Lung (tissue), 12 donors: ENCODE measurements around the gene KRT20. TPM values are rescaled to one million over a fixed set of nuclear protein-coding genes. Genes with fewer than 3 reads are reported as not detected.

Source experiments
- ATAC-seq: fragments of 200-7000 bp; cut with Tn5 transposase; one replicate; pipeline ENCODE4 v1.9.1; 2020; ENCODE audit warnings: moderate number of reproducible peaks; ENCODE audit not compliant: insufficient read depth, low FRiP score
- DNase-seq, 3 donors: peaks; one replicate each; pipeline ENCODE4 v3.0.0-alpha.2; 2013 to 2017
- H3K27ac ChIP-seq, 2 donors: one replicate each; pipeline ENCODE4 v1.5.1; 2013; ENCODE audit warnings: mild to moderate bottlenecking in 2 of 2, moderate library complexity in 2 of 2, control low read depth in 1 of 2, inconsistent platforms in 1 of 2, low read depth in 1 of 2, low read length in 1 of 2
- H3K27me3 ChIP-seq, 3 donors: one replicate each; pipeline ENCODE4 v1.5.1; 2013; ENCODE audit warnings: low read length in 2 of 3; ENCODE audit not compliant: control insufficient read depth in 3 of 3, insufficient read depth in 3 of 3
- H3K36me3 ChIP-seq, 4 donors: one replicate each; pipeline ENCODE4 v1.5.1; 2013; ENCODE audit warnings: low read length in 4 of 4, mild to moderate bottlenecking in 1 of 4, moderate library complexity in 1 of 4; ENCODE audit not compliant: control insufficient read depth in 4 of 4, insufficient read depth in 4 of 4
- H3K4me1 ChIP-seq, 5 donors: one replicate each; pipeline ENCODE4 v1.5.1; 2013; ENCODE audit warnings: low read length in 5 of 5, mild to moderate bottlenecking in 2 of 5, moderate library complexity in 1 of 5; ENCODE audit not compliant: control insufficient read depth in 5 of 5, insufficient read depth in 5 of 5
- H3K4me3 ChIP-seq: one replicate; pipeline ENCODE4 v1.5.1; 2013; ENCODE audit warnings: mild to moderate bottlenecking, control low read depth, moderate library complexity
- H3K9ac ChIP-seq, 2 donors: one replicate each; pipeline ENCODE4 v1.5.1; 2013; ENCODE audit warnings: low read length in 2 of 2, control low read depth in 1 of 2; ENCODE audit not compliant: insufficient read depth in 1 of 2
- H3K9me3 ChIP-seq, 4 donors: one replicate each; pipeline ENCODE4 v1.5.1; 2013; ENCODE audit warnings: low read length in 3 of 4, mild to moderate bottlenecking in 1 of 4, moderate library complexity in 1 of 4; ENCODE audit not compliant: control insufficient read depth in 4 of 4, insufficient read depth in 3 of 4
- CTCF ChIP-seq: IDR thresholded peaks from 2 replicates; pipeline ENCODE4 v1.5.1; 2012; ENCODE audit warnings: mild to moderate bottlenecking; ENCODE audit errors: control extremely low read depth, extremely low read depth
- WGBS, 2 donors: extraction: QIAGEN DNeasy Blood & Tissue Kit; methylation state at CpG; one replicate each; pipeline ENCODE4 v1.1.7; 2013; 5-methylcytosine and 5-hydroxymethylcytosine counted together
- polyA plus RNA-seq, 2 donors: library from polyadenylated mRNA; stranded (reverse); fragments of 200-250 nt; gene quantifications; one replicate each; pipeline ENCODE4 v1.2.1, GENCODE V29; 2013
- total RNA-seq, 2 donors: library from RNA; depleted of rRNA in 1 of 2; stranded (reverse); fragments of >200 nt in 1 of 2; gene quantifications; one replicate each; pipeline ENCODE4 v1.2.1, GENCODE V29; 2014 to 2021
- donor health status: control.
- donor health status: control.
- donor health status: Bipolar disorder and iron deficiency.
- donor health status: healthy.
- donor health status: DM: yes; HTN: yes; CAD: no.

KRT20 gene
- total and polyA plus RNA-seq, 4 donors, result 0.24 to 0.31 TPM; not detected in 2

DNA sequence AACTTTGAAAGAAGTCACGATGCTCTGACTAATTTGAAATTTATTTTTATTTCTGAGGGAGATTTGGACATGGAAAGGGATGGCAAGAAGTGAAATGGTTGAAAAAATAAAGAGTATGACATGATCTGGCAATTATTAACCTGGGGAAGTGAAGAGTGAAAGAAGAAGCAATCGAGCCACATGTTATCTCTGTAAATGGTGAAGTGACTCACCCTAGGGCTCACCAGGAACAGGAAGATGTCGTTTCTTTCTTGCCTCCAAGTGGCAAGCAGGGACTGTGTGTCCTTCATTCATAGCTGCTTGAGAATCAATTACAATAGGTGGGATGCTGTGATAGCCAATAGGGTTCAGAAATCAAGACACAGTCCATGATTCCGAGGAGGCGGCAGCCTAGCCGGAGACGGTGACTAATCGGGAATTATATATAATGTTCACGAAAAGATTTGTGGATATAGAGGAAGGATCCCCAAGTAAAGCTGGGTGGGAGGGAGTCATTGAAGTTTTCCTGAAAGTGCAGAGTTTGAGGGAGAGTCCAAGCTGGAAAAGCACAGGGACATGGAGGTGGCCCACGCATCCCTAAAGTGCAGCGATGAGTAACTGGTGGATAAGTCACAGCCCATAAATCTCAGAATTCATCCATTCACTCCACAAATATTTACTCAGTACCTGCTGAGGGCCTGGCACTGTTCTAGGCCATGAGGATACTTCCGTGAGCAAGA lies 18.2 kb upstream of the KRT20 start:
- no peaks in the 10 kb centered on the region for H3K9me3 ChIP-seq
- H3K4me3 ChIP-seq, result no peak overlapping the region
- H3K27me3 ChIP-seq, result peaks cover 0 to 5% (median 2%) of the 10 kb centered on the region in 3 donors
- H3K27ac ChIP-seq, result no peak overlapping the region
- ATAC-seq, result no peak
- no peak overlapping the region for H3K9ac ChIP-seq
- H3K36me3 ChIP-seq, result no peaks in the 10 kb centered on the region
- peaks cover 0 to 6% (median 0%) of the 10 kb centered on the region in 5 donors for H3K4me1 ChIP-seq
- DNase-seq, result no peak
- 65 to 73% methylated on average over 12 of the region's 12 CpGs for WGBS, 2 donors
- no peak for TF ChIP-seq CTCF

DNA sequence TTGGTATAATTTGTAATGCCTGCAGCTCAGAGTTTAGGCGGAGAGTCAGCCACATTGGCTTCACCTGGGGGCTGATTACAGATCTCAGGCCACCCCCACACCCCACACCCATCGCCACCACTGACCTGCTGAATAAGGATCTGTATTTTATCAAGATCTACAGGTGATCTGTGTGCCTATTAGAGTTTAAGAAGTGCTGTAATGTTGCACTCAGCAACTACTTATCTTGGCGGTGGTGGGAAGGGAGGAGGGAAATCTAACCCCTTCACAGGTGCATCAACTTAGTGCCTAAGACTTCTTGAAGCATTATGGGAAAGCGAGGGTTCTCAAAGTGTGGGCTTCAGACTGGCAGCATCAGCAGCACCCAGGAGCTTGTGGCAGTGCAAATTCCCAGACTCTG lies 17.5 kb upstream of the KRT20 start:
- 84 to 93% methylated on average over 4 of the region's 4 CpGs for WGBS, 2 donors
- H3K27me3 ChIP-seq, result peaks cover 0 to 5% (median 2%) of the 10 kb centered on the region in 3 donors
- H3K36me3 ChIP-seq, result no peaks in the 10 kb centered on the region
- no peak for ATAC-seq
- no peak overlapping the region for H3K27ac ChIP-seq
- no peak overlapping the region for H3K4me3 ChIP-seq
- no peak for TF ChIP-seq CTCF
- H3K9ac ChIP-seq, result no peak overlapping the region
- peaks cover 0 to 6% (median 0%) of the 10 kb centered on the region in 5 donors for H3K4me1 ChIP-seq
- no peak for DNase-seq
- no peaks in the 10 kb centered on the region for H3K9me3 ChIP-seq

GRCh38 chr17:40901981-40902474 lies 17.0 kb upstream of the KRT20 start:
- ATAC-seq, result no peak
- 85 to 86% methylated on average over 1 of the region's 1 CpG for WGBS, 2 donors

More at GRCh38 chr17:40901981-40902474, 17.0 kb upstream of the KRT20 start:
- Histone ChIP-seq H3K4me1 (peaks cover 0 to 6% (median 0%) of the 10 kb centered on the region in 5 donors), H3K36me3 (no peaks in the 10 kb centered on the region), H3K4me3 (no peak overlapping the region), H3K27ac (no peak overlapping the region), H3K9me3 (no peaks in the 10 kb centered on the region), H3K9ac (no peak overlapping the region), H3K27me3 (peaks cover 0 to 5% (median 2%) of the 10 kb centered on the region in 3 donors)
- no peak for DNase-seq
- TF ChIP-seq CTCF, result no peak
